HL-60 (cell line): ENCODE results near the gene CDKL4.

Experiments used
- CTCF ChIP-seq: IDR thresholded peaks from one replicate; pipeline ENCODE4 v1.5.1; 2011; ENCODE audit warnings: low read length, control low read depth, inconsistent platforms; ENCODE audit not compliant: insufficient read depth
- SPI1 ChIP-seq: IDR thresholded peaks from 2 replicates; pipeline ENCODE4 v1.6.1; 2012; ENCODE audit warnings: low read depth, mild to moderate bottlenecking, borderline replicate concordance

- no peak for TF ChIP-seq CTCF
- no peak for TF ChIP-seq SPI1
These were observed 22.3 kb downstream of the CDKL4 start for GRCh38 chr2:39221459-39221858.
